GM23248 (cell line): ENCODE data around the gene HOXA5. TPM values are rescaled to one million over a fixed set of nuclear protein-coding genes. Genes with fewer than 3 reads are reported as not detected.

ENCODE experiments used
- DNase-seq: peaks from one replicate; pipeline ENCODE4 v3.0.0-alpha.2; 2015
- H2AFZ ChIP-seq: fragments of 200-600 bp; sonication (generic); 2 replicates; pipeline ENCODE4 v1.6.1; 2016; ENCODE audit warnings: antibody characterized with exemption
- H3F3A ChIP-seq: fragments of 200-600 bp; sonication (generic); 2 replicates; pipeline ENCODE4 v1.6.1; 2016; ENCODE audit warnings: mild to moderate bottlenecking, antibody characterized with exemption, mixed run types; ENCODE audit not compliant: insufficient read depth
- H3K27ac ChIP-seq: fragments of 200-600 bp; sonication (generic); 2 replicates; pipeline ENCODE4 v1.5.1; 2016; ENCODE audit warnings: mild to moderate bottlenecking
- H3K27me3 ChIP-seq: fragments of 200-600 bp; sonication (generic); replicated peaks from 2 replicates; pipeline ENCODE4 v1.6.1; 2016; ENCODE audit warnings: mild to moderate bottlenecking; ENCODE audit not compliant: insufficient read depth
- H3K36me3 ChIP-seq: fragments of 200-600 bp; sonication (generic); 2 replicates; pipeline ENCODE4 v1.6.1; 2016; ENCODE audit warnings: low read depth, mild to moderate bottlenecking
- H3K4me1 ChIP-seq: fragments of 200-600 bp; sonication (generic); 2 replicates; pipeline ENCODE4 v1.6.1; 2016; ENCODE audit warnings: mild to moderate bottlenecking; ENCODE audit not compliant: insufficient read depth
- H3K4me2 ChIP-seq: fragments of 200-600 bp; sonication (generic); one replicate; pipeline ENCODE4 v1.6.1; 2016; ENCODE audit warnings: mild to moderate bottlenecking; ENCODE audit not compliant: unreplicated experiment
- H3K4me3 ChIP-seq: fragments of 200-600 bp; sonication (generic); 2 replicates; pipeline ENCODE4 v1.5.1; 2016; ENCODE audit warnings: mild to moderate bottlenecking
- H3K79me2 ChIP-seq: fragments of 200-600 bp; sonication (generic); 2 replicates; pipeline ENCODE4 v1.6.1; 2016; ENCODE audit warnings: mild to moderate bottlenecking; ENCODE audit not compliant: insufficient read depth
- H3K9ac ChIP-seq: fragments of 200-600 bp; sonication (generic); 2 replicates; pipeline ENCODE4 v1.6.1; 2016; ENCODE audit warnings: mild to moderate bottlenecking
- H3K9me2 ChIP-seq: fragments of 200-600 bp; sonication (generic); 2 replicates; pipeline ENCODE4 v1.6.1; 2016; ENCODE audit warnings: mixed run types, mild to moderate bottlenecking, moderate library complexity; ENCODE audit not compliant: insufficient read depth
- H3K9me3 ChIP-seq: fragments of 200-600 bp; sonication (generic); one replicate; pipeline ENCODE4 v1.6.1; 2017; ENCODE audit warnings: low read depth
- H4K20me1 ChIP-seq: fragments of 200-600 bp; sonication (generic); 2 replicates; pipeline ENCODE4 v1.6.0; 2016; ENCODE audit not compliant: insufficient read depth
- EZH2 ChIP-seq: fragments of 200-600 bp; sonication (generic); IDR thresholded peaks from 2 replicates; pipeline ENCODE4 v1.6.1; 2018; ENCODE audit warnings: antibody characterized with exemption, mild to moderate bottlenecking; ENCODE audit not compliant: insufficient read depth, poor library complexity, severe bottlenecking
- EZH2phosphoT487 ChIP-seq: fragments of 200-600 bp; sonication (generic); IDR thresholded peaks from 2 replicates; pipeline ENCODE4 v1.6.1; 2018; ENCODE audit warnings: antibody characterized with exemption, moderate library complexity, mild to moderate bottlenecking, low read depth; ENCODE audit not compliant: insufficient read depth
- WGBS, 2 experiments: methylation state at CpG; one replicate each; pipeline ENCODE4 v1.1.6; 2015 to 2017; ENCODE audit warnings: low lambda C conversion rate in 2 of 2, low coverage in 1 of 2; ENCODE audit errors: missing lambda C conversion rate in 2 of 2; 5-methylcytosine and 5-hydroxymethylcytosine counted together
- in situ Hi-C: fragments of 300-500 bp; cut with MboI; formaldehyde crosslinking; loops from 2 replicates; pipeline ENCODE4 v1.15.0; 2020
- polyA plus RNA-seq: library from polyadenylated mRNA; unstranded; fragments of >200 nt; fragmentation: Nextera tagmentation; extraction: Ambion mirVana; gene quantifications from 2 replicates; pipeline ENCODE4 v1.2.1, GENCODE V29; 2016
- total RNA-seq: library from RNA; depleted of rRNA; stranded (reverse); fragments of >200 nt; shearing (Covaris generic); gene quantifications from 2 replicates; pipeline ENCODE4 v1.2.3, GENCODE V29; 2014

HOXA5 gene
- total and polyA plus RNA-seq, 2 experiments from 2014 or later: 1.9 to 4.0 TPM

- peaks cover 58% of the 10 kb centered on the region for H3K4me1 ChIP-seq
- H3K4me2 ChIP-seq: peak overlapping the region; percentile 100
- peak overlapping the region; percentile 83 for H3K4me3 ChIP-seq
- DNase-seq: peak; percentile 54
- H2AFZ ChIP-seq: peak overlapping the region; percentile 83
- no peaks in the 10 kb centered on the region for H3K9me3 ChIP-seq
- peaks cover 95% of the 10 kb centered on the region for H3K79me2 ChIP-seq
- H3F3A ChIP-seq: no peaks in the 10 kb centered on the region
- TF ChIP-seq EZH2phosphoT487: 0 out of 2 replicates have a peak, but pooled peaks have one; percentile 18
- no peak for TF ChIP-seq EZH2
- 1% methylated on average over 5 of the region's 5 CpGs for WGBS, 2 experiments
- no peaks in the 10 kb centered on the region for H4K20me1 ChIP-seq
- H3K36me3 ChIP-seq: no peaks in the 10 kb centered on the region
- H3K9me2 ChIP-seq: no peaks in the 10 kb centered on the region
- H3K27ac ChIP-seq: peak overlapping the region; percentile 99
- no peaks in the 10 kb centered on the region for H3K27me3 ChIP-seq
- peak overlapping the region; percentile 98 for H3K9ac ChIP-seq
- in situ Hi-C loops: loop anchor here (10.0 kb wide), 1 partner anchor 1323 kb away; no protein-coding TSS in a partner anchor
These were observed 34.4 kb upstream of the HOXA5 start for GRCh38 chr7:27177795-27178320.

DNA sequence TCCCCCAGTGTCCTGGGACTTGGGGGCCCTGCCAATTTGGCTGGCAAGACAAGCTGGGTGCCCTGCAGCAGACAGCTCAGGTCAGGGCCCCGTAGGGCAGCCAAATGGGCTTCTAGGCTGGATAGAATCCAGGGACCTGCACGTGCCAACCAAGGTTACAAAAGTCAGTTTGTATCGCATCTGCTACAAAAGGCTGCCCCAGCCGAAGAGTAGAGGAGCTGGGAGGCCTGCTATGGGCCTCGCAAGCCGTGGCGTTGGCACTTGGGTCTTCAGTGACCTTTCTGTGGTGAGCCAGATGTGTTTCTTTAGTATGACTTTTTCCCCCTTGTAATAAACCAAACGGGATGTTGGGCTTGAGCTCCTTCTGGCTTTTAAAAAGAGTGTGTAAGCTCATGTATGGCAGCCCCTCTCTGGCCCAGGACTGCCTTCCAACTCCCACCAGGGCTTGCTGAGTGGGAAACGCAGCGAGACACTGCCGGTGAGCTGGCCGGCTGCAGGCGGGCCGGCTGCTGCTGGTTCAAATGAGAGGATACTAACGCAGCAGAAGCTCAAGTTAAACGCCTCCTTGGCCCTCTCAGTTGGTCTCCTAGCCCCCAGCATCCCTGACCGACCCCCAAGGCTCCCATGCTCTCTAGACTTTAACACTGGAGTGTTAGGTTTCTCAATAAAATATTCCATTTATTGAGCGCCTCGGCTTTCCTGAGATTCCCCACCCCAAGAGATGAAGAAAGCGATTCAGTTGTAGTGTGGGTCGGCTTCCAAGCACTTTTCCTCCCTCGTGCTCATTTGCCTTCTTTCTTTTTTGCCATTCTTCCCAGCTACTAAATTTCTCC is 33.7 kb upstream of the HOXA5 start:
- Histone ChIP-seq H3K9me2 (no peaks in the 10 kb centered on the region), H4K20me1 (no peaks in the 10 kb centered on the region), H3K27me3 (no peaks in the 10 kb centered on the region), H3K9me3 (no peaks in the 10 kb centered on the region), H3K4me3 (peak overlapping the region; percentile 83), H3K4me1 (peaks cover 51% of the 10 kb centered on the region), H3K9ac (peak overlapping the region; percentile 98), H3K36me3 (no peaks in the 10 kb centered on the region), H3K27ac (peak overlapping the region; percentile 99), H3K79me2 (peaks cover 95% of the 10 kb centered on the region), H3F3A (no peaks in the 10 kb centered on the region), H2AFZ (peak overlapping the region; percentile 83), H3K4me2 (peak overlapping the region; percentile 100)
- in situ Hi-C loops: loop anchor here (10.0 kb wide), 1 partner anchor 1322 kb away; no protein-coding TSS in a partner anchor
- peak; percentile 80 for DNase-seq
- TF ChIP-seq EZH2phosphoT487: no peak
- no peak for TF ChIP-seq EZH2
- WGBS, 2 experiments: 1 to 2% methylated on average over 22 of the region's 22 CpGs

GRCh38 chr7:27176524-27176845 is 33.0 kb upstream of the HOXA5 start:
- H3K27ac ChIP-seq: peak overlapping the region; percentile 99
- H3K9me2 ChIP-seq: no peaks in the 10 kb centered on the region
- no peaks in the 10 kb centered on the region for H4K20me1 ChIP-seq
- TF ChIP-seq EZH2 (no peak), EZH2phosphoT487 (no peak)
- H3K79me2 ChIP-seq: peaks cover 96% of the 10 kb centered on the region
- H3K4me1 ChIP-seq: peaks cover 45% of the 10 kb centered on the region
- WGBS, 2 experiments: 4% methylated on average over 3 of the region's 3 CpGs
- H3F3A ChIP-seq: no peaks in the 10 kb centered on the region
- no peaks in the 10 kb centered on the region for H3K9me3 ChIP-seq
- no peaks in the 10 kb centered on the region for H3K27me3 ChIP-seq
- H3K9ac ChIP-seq: peak overlapping the region; percentile 98
- H3K4me3 ChIP-seq: peak overlapping the region; percentile 83
- DNase-seq: no peak
- H2AFZ ChIP-seq: peak overlapping the region; percentile 65; the same call in 1 of the 2 replicates
- in situ Hi-C loops: loop anchor here (10.0 kb wide), 1 partner anchor 1322 kb away; no protein-coding TSS in a partner anchor
- peak overlapping the region; percentile 100 for H3K4me2 ChIP-seq
- no peaks in the 10 kb centered on the region for H3K36me3 ChIP-seq

DNA sequence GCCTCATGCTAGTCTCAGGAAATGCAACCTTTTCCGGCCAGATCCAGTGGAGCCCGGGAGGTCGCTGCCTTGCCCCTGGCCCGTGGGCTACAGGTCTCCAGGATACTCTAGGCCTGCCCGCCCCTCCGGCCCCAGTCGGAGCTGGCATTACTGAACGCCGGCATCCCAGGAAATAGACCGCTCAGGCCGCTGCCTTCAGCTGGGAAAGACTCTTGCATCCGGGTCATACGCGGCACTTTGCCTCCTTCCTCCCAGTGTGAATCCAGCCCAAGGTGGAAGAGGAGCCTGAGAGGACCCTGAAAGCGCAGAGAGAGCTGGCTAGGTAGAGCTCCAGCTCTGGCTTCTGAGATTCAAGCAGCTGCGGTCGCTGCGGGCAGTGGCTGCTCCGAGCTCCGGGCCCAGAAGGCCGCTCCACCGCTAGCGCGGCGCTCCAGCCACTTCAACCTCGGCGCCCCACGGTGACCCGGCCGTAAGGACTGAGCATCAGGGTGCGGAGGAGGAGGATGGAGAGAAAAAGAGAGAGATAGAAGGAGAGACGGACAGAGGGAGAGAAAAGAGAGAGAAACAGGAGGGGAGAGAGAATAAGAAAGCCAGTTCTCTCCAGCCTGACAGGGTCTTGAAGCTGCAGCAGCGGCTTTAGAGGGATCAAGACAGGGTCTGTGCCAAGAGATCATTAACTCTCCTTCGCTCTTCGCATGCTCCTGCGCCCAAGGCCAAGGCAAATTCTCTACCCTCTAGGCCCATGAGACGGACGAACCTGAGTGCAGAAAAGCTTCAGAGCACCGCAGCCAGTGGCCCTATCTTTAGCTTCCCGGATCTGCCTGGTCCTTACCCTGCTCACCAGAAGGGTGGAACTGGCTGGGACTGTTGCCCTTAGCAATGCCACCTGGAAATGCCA is 32.4 kb upstream of the HOXA5 start:
- H3K27me3 ChIP-seq: no peaks in the 10 kb centered on the region

More for the DNA sequence above, 32.4 kb upstream of the HOXA5 start:
- peak overlapping the region; percentile 100 for H3K4me2 ChIP-seq
- H4K20me1 ChIP-seq: no peaks in the 10 kb centered on the region
- H3F3A ChIP-seq: no peaks in the 10 kb centered on the region
- peak overlapping the region; percentile 65 for H2AFZ ChIP-seq
- peak; percentile 78 for DNase-seq
- H3K27ac ChIP-seq: peak overlapping the region; percentile 99
- peak overlapping the region; percentile 83 for H3K4me3 ChIP-seq
- H3K36me3 ChIP-seq: no peaks in the 10 kb centered on the region
- H3K9me3 ChIP-seq: no peaks in the 10 kb centered on the region
- peaks cover 96% of the 10 kb centered on the region for H3K79me2 ChIP-seq
- H3K4me1 ChIP-seq: peaks cover 39% of the 10 kb centered on the region
- 1 to 3% methylated on average over 34 to 39 of the region's 40 CpGs for WGBS, 2 experiments
- H3K9me2 ChIP-seq: no peaks in the 10 kb centered on the region
- peak overlapping the region; percentile 98 for H3K9ac ChIP-seq
- in situ Hi-C loops: loop anchor here (10.0 kb wide), 1 partner anchor 1321 kb away; no protein-coding TSS in a partner anchor
- TF ChIP-seq EZH2 (no peak), EZH2phosphoT487 (no peak)
